HT1080 (cell line): ENCODE results near the gene CREG1. TPM values are rescaled to one million over a fixed set of nuclear protein-coding genes. Genes with fewer than 3 reads are reported as not detected.

Source experiments
- DNase-seq: peaks from one replicate; pipeline ENCODE4 v3.0.0-alpha.2; 2015; ENCODE audit warnings: low read depth
- total RNA-seq: library from RNA; depleted of rRNA; stranded (reverse); fragments of >200 nt; shearing (Covaris generic); gene quantifications from 2 replicates; pipeline ENCODE4 v1.2.3, GENCODE V29; 2014

The CREG1 gene
- total RNA-seq, 1 experiment from 2014 or later = 31.9 TPM

- DNase-seq = no peak
Measured at GRCh38 chr1:167532964-167533824, 20.4 kb downstream of the CREG1 start.

GRCh38 chr1:167532375-167532774 lies 21.2 kb downstream of the CREG1 start:
- no peak for DNase-seq

GRCh38 chr1:167529829-167530474 lies 23.6 kb downstream of the CREG1 start:
- DNase-seq = no peak

- no peak for DNase-seq
Measured at GRCh38 chr1:167528057-167528728, 25.4 kb downstream of the CREG1 start.

- DNase-seq = peak; percentile 37
Measured at GRCh38 chr1:167526667-167527383, 26.7 kb downstream of the CREG1 start.

- no peak for DNase-seq
Measured at GRCh38 chr1:167524651-167525050, 28.9 kb downstream of the CREG1 start.

- DNase-seq = peak; percentile 71
Measured at GRCh38 chr1:167522246-167522645, 31.3 kb downstream of the CREG1 start.

GRCh38 chr1:167520711-167521206 lies 32.8 kb downstream of the CREG1 start:
- DNase-seq = no peak

- DNase-seq = no peak
Measured at GRCh38 chr1:167518331-167518700, 35.2 kb downstream of the CREG1 start, which contains the start of gene CD247. Gene CD247, minus strand, starts transcription at chr1:167518529. Its CDS starts 64 bp downstream, at chr1:167518465.

- DNase-seq = peak; percentile 71
Measured at GRCh38 chr1:167517535-167518330, 35.8 kb downstream of the CREG1 start.

GRCh38 chr1:167516404-167517388 lies 36.9 kb downstream of the CREG1 start:
- no peak for DNase-seq

- DNase-seq = no peak
Measured at GRCh38 chr1:167515893-167516321, 37.7 kb downstream of the CREG1 start.

- no peak for DNase-seq
Measured at GRCh38 chr1:167515461-167515860, 38.1 kb downstream of the CREG1 start.

- DNase-seq = no peak
Measured at GRCh38 chr1:167514288-167514687, 39.3 kb downstream of the CREG1 start.

- DNase-seq = no peak
Measured at GRCh38 chr1:167512046-167512654, 41.4 kb downstream of the CREG1 start.

GRCh38 chr1:167511374-167511986 lies 42.1 kb downstream of the CREG1 start:
- no peak for DNase-seq

- DNase-seq = no peak
Measured at GRCh38 chr1:167510881-167511280, 42.7 kb downstream of the CREG1 start.

GRCh38 chr1:167510244-167510643 lies 43.3 kb downstream of the CREG1 start:
- DNase-seq = no peak
